ENCODE measurements around the gene ENOX1. TPM values are rescaled to one million over a fixed set of nuclear protein-coding genes. Genes with fewer than 3 reads are reported as not detected.

The ENOX1 gene
- total RNA-seq, 2 donors from 2014 or later = 0.78 to 4.3 TPM

DNA sequence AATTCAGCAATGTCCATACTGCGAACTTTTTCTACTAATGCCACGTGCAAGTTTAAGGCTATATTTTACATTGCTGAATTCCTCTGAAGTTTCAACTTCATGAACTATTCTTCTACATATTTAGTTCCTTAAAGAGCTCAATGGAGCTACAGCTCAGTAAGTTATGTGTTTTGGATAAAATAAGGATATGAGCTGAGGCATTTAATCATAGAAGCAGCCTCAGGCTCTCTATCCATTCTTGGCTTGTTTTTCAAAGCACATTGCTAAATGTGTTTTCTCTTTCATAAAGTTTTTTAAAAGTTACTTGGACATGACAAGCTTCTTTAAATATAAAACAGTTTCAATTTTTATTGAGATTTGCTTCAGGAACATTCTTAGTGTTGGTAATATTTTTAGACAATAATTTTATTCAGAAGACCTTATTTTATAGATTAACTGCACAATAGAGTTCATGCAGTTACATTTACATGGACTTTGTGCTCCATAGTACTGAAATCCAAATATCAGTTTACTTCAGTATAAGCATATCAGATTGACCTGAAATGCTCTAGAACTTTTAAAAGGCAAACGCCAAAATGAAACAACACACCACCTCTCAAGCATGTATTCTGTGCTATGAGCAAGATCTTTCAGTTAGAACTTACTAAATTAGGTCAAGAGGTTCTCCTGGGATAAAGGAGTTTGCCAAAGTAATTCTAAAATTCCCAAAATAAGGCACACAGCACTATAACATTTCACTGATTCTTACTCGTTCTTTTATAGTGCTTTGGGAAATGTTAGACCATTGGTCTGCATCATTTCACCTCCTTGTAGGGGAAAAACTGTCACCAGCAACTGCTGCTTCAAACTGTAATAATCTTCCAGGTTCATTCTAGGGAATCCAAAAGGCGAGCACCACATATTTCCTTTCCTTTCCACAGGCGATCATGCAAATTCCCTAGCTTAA is 275.5 kb downstream of the ENOX1 start:
- Histone ChIP-seq H3K27me3 (no peaks in the 10 kb centered on the region), H3K27ac (no peak overlapping the region), H3K4me1 (peaks cover 4% of the 10 kb centered on the region), H3K36me3 (replicated peaks in 1 of 2; ENCODE audit: insufficient read depth in 1 of 2, low read depth in 2 of 2) (no peaks in the 10 kb centered on the region), H3K4me3 (no peak overlapping the region), H3K9me3 (no peaks in the 10 kb centered on the region)
- TF ChIP-seq POLR2A (IDR thresholded peaks at IDR 0.05) = no peak
- TF ChIP-seq, protein P1, sequence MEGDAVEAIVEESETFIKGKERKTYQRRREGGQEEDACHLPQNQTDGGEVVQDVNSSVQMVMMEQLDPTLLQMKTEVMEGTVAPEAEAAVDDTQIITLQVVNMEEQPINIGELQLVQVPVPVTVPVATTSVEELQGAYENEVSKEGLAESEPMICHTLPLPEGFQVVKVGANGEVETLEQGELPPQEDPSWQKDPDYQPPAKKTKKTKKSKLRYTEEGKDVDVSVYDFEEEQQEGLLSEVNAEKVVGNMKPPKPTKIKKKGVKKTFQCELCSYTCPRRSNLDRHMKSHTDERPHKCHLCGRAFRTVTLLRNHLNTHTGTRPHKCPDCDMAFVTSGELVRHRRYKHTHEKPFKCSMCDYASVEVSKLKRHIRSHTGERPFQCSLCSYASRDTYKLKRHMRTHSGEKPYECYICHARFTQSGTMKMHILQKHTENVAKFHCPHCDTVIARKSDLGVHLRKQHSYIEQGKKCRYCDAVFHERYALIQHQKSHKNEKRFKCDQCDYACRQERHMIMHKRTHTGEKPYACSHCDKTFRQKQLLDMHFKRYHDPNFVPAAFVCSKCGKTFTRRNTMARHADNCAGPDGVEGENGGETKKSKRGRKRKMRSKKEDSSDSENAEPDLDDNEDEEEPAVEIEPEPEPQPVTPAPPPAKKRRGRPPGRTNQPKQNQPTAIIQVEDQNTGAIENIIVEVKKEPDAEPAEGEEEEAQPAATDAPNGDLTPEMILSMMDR (IDR thresholded peaks at IDR 0.05) = no peak
- intact Hi-C loops (cut with DNase I) = no loop called here
- ATAC-seq (no peak), DNase-seq (no peak)
- 74 to 76% methylated on average over 6 of the region's 6 CpGs for WGBS, 2 donors

DNA sequence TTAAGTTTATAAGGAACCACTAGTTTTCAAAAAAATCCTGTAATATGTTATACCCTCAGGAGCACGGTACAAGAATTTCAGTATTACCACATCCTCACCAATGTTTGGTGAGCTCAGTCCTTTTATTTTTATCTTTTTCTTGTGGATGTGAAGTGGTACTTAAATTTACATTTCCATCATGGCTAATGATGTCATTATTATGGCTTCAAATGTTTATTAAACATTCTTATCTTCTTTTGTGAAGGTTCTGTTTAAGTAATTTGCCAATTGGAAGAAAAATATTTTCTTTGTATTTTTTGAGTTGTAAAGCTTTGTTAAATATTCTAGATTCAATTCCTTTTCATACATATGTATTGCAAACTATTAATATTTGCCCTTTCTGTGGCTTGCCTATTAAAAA is 291.0 kb downstream of the ENOX1 start:
- intact Hi-C loops (cut with DNase I) = no loop called here
- Histone ChIP-seq H3K36me3 (replicated peaks in 1 of 2; ENCODE audit: insufficient read depth in 1 of 2, low read depth in 2 of 2) (no peaks in the 10 kb centered on the region), H3K4me3 (no peak overlapping the region), H3K27ac (no peak overlapping the region), H3K4me1 (no peaks in the 10 kb centered on the region), H3K9me3 (peaks cover 0 to 2% (median 0%) of the 10 kb centered on the region in 3 donors), H3K27me3 (no peaks in the 10 kb centered on the region)
- ATAC-seq = no peak
- no peak for DNase-seq
- 48 to 100% methylated on average over 1 of the region's 1 CpG for WGBS, 2 donors
- no peak for TF ChIP-seq POLR2A (IDR thresholded peaks at IDR 0.05)
- TF ChIP-seq, protein P1 (IDR thresholded peaks at IDR 0.05) = no peak

DNA sequence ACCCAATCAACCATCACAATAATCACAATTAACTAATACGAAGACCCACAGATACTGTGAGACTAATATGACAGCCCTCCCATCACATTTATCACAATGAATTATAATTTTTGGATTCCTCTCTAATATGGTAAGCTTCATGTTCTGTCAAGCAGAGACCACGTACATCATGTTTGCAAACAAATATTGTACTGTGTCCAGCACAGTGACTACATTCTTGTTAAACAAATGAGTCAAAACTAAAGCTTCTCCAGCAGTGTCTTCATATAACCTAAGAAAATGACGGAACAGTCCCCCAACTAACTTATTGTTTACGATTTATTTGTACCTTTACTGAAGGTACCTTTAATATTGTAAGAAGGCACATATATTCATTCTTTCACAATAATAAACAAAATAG is 292.6 kb downstream of the ENOX1 start:
- H3K4me3 ChIP-seq = no peak overlapping the region
- 80 to 86% methylated on average over 4 of the region's 4 CpGs for whole genome bisulfite sequencing, 2 donors
- ATAC-seq = no peak
- intact Hi-C loops (cut with DNase I) = no loop called here
- no peak for TF ChIP-seq POLR2A (IDR thresholded peaks at IDR 0.05)
- TF ChIP-seq, protein P1 (IDR thresholded peaks at IDR 0.05) = no peak
- DNase-seq = no peak
- H3K27ac ChIP-seq = no peak overlapping the region
- H3K4me1 ChIP-seq = no peaks in the 10 kb centered on the region
- H3K36me3 ChIP-seq (replicated peaks in 1 of 2; ENCODE audit: insufficient read depth in 1 of 2, low read depth in 2 of 2) = no peaks in the 10 kb centered on the region
- no peaks in the 10 kb centered on the region for H3K9me3 ChIP-seq
- H3K27me3 ChIP-seq = no peaks in the 10 kb centered on the region

DNA sequence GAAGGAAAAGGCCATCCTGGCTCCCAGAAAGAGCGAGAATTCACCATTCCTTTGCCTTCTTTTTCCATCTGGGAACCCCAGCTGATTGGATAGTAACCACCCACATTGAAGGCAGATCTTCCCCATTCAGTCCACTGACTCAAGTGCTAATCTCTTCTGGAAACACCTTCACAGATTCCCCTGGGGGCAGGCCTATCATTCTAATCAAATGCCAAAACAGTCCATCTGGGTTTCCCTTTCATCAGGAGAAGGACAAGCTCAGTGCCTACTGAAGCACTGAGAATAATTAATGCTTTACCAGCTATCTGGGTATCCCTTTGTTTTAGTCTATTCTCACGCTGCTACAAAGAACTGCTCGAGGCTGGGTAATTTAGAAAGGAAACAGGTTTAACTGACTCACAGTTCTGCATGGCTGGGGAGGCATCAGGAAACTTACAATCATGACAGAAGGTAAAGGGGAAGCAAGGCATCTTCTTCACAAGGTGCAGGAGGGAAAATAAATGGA is 293.2 kb downstream of the ENOX1 start:
- ATAC-seq (no peak), DNase-seq (no peak)
- no peak overlapping the region for H3K4me3 ChIP-seq
- H3K27me3 ChIP-seq = no peaks in the 10 kb centered on the region
- no peaks in the 10 kb centered on the region for H3K9me3 ChIP-seq
- WGBS, 2 donors = 83 to 86% methylated on average over 3 of the region's 3 CpGs
- no peak overlapping the region for H3K27ac ChIP-seq
- intact Hi-C loops (cut with DNase I) = no loop called here
- no peaks in the 10 kb centered on the region for H3K36me3 ChIP-seq (replicated peaks in 1 of 2; ENCODE audit: insufficient read depth in 1 of 2, low read depth in 2 of 2)
- no peak for TF ChIP-seq POLR2A (IDR thresholded peaks at IDR 0.05)
- TF ChIP-seq, protein P1 (IDR thresholded peaks at IDR 0.05) = no peak
- H3K4me1 ChIP-seq = no peaks in the 10 kb centered on the region
